GM04504 (cell line): ENCODE data around the gene LITAFD.
"Not testable (repeated sequence)": the region's sequence is repeated elsewhere in the genome, so short reads cannot be mapped to it uniquely, and the experiment has no call there.

Source experiments
- DNase-seq: peaks from one replicate; pipeline ENCODE4 v3.0.0-alpha.2; 2012; ENCODE audit warnings: low read depth

LITAFD gene

GRCh38 chr16:8894736-8895334 is 12.7 kb downstream of the LITAFD start:
- DNase-seq: no peak

- DNase-seq: no peak
These were observed 16.6 kb downstream of the LITAFD start for GRCh38 chr16:8898660-8899318.

DNA sequence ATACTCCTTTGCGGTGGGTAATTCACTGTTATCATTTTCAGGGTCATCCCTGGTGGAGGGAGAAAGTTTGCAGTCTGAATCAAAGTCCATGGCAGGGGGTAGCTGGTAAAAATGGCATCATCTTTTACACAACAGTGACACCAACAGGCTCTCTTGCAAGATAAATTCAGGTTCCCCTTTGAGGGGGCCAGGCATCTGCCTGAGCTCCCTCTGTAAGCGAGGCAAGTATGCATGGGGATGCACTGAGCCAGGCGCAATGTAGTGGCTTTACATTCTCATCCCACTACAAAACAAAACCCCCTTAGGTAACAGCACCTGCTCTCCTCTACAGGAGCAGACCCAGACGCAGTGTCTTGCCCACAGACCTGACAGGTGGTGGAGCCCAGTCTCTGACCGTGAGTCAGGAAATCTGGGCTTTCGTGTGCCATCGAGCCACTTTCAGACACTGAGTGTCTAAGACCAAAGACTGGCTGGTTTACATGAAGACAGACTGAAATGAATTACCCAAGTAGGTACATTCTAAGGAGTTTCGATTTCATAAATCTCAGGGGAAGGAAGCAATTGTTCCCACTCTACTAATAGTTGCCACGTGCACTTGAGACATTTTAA is 17.7 kb downstream of the LITAFD start:
- DNase-seq: no peak

DNA sequence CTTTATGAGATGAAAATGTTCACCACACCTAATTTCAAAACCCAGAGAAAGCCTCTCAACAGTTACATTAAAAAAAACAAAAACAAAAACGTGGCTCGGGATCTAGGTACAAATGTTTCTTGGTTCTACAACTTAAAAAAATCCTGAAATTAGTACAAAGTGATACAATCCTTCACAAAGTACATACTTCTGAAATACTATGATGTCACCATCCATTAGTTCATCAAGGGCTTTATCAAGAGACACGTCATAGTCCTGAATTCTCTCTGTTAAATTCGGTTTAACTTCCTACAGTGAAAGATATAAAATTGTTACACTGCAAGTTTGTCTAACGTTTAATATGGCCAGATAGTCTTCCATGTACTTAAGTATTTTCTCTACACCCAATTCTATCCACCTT is 18.2 kb downstream of the LITAFD start:
- no peak for DNase-seq

DNA sequence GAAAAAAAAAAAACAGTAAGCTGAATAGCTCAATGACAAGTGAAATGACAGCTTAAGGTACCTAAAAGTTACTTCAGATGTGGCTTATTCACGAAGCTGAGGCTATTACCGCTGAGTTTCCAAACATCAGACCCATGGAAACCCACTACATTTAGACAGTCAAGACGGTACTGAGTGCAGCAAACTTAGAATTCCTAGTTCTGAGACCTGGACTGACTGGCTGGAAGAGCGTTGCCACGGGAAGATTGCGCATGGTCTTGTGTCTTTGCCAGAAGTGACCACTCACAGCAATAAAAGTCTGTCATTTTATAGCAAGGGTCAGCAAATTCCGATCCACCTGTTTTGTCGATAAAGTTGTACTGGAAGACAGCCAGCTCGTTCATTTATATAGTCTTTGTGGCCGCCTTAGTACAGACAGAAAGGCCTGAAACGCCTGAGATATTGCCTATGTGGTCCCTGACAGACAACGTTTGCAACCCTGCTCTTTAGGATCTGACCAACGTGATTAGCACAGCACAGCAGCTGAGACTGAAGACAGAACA is 19.2 kb downstream of the LITAFD start:
- DNase-seq: no peak

DNA sequence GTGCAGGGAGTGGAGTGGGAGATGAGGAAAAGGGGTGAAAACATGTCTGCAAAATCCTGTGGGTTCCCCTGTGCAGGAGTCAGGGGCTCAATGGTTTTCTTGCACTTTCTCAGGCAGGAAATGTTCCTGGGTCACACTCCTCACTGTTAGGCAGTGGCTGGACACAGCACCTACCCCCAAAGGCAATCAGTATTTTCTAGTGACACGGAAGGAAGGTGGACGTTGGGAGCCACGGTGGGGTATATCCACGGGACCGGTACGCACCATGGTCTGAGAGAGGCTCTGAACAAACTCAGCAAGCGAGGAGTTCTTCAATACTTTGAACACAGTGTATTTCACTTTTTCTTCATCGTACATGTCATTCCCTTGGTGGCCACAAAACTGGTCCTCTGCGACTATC is 20.9 kb downstream of the LITAFD start:
- no peak for DNase-seq

GRCh38 chr16:8904018-8904430 is 21.9 kb downstream of the LITAFD start:
- DNase-seq: no peak

DNA sequence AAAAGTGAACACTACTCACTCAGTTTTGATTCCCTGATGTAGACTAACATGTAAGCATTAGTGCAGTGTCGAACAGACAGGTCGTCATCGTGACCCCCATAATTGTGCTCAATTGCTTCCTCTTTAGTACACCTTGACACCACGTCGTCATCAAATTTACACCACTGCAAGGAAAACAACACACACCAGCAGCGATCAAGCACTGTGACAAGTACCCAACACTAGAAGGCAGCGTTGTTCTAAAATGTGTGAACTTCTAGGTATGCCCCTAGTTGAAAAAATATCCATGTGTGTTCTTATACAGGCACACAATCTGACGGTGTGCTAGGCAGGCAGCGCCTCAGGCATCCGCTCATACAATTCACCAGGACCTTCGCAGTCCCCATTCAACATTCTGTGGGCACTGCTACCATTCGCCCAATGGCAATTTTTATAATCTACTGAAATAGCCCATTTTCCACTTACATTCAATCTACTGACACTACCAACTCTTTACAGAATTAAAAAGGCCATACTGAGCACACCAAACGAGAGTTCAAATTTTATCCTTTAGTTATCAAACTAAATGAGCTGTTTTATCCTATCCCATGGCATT is 23.1 kb downstream of the LITAFD start:
- DNase-seq: no peak

DNA sequence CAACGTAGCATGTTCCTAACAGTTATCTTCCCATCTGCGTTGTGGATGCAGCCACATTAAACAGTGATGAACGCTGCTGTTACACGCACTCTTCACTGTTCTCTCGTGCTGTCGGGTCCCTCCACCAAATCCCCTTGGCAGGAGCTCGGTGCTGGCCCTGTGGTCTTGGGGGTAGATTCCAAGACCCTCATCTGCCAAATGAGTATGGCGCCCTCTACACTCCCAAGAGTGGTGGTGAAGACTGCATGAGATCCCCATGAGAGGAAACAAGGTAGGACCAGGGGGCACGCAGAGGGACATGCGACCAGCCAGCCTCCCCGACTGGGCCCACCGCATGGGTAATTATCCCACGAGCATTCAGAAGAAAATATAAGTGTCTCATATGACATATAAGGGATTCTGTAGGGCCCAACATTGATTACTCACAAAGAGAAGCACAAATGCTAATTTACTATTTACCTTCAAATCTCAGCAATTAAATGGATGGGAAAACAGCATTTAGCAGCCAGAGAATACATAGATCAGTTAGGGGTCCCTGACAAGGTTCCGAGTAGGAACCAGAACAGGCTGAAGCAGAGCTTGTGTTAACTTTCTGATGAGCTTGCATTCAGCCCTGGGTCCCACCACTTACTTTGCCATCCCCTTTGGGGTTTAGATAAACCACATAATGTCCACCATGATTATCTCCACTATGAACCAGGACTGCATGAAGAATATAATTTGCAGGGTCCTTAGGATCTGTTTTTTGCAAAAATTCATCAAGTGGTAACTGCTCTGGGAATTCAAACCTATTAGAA is 23.8 kb downstream of the LITAFD start:
- DNase-seq: no peak

GRCh38 chr16:8907096-8907495 is 24.9 kb downstream of the LITAFD start:
- DNase-seq: no peak

GRCh38 chr16:8908810-8909468 is 26.8 kb downstream of the LITAFD start:
- DNase-seq: no peak

GRCh38 chr16:8910811-8911210 is 28.7 kb downstream of the LITAFD start:
- DNase-seq: no peak

GRCh38 chr16:8912793-8913192 is 30.6 kb downstream of the LITAFD start:
- no peak for DNase-seq

- no peak for DNase-seq
These were observed 31.9 kb downstream of the LITAFD start for GRCh38 chr16:8914098-8914497.

DNA sequence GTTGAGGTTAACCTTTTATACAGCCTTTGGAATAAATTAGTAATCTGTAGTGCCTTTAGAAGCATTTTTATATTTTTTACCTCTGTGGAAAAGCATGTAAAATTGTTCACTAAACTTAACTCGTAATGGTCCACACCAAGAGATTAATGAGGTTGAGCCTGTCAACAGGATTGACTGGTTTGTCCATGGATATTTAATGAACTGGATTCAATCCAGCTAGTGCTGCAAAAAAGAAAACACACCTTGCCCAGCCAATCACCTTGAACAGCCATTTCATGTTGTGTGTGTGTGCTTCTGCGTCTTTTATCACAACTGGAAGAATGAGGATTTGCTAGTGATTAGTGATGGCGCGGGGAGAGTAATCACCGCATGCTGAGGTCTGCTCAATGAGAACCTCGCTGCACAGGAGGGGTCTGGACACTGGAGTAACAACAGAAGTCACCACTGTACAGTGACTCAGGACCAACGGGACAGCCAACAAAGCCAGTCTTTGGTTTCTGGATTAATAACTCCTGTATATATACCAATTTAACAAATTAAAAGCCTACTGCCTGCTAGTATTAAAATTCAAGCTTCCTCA is 33.7 kb downstream of the LITAFD start:
- no peak for DNase-seq

- DNase-seq: no peak
These were observed 34.5 kb downstream of the LITAFD start for GRCh38 chr16:8916541-8917225.

DNA sequence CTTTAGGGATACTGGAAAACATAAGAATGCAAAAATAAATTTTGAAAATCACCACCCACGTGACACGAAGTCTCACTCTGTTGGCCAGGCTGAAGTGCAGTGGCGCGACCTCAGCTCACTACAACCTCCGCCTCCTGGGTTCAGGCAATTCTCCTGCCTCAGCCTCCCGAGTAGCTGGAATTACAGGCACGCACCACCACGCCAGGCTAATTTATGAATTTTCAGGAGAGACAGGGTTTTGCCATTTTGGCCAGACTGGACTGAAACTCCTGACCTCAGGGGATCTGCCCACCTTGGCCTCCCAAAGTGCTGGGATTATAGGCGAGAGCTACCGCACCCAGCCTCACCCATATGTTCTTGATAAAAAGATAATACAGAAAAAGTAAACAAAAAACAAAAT is 35.2 kb downstream of the LITAFD start:
- not testable (repeated sequence) for DNase-seq

- DNase-seq: no peak
These were observed 37.2 kb downstream of the LITAFD start for GRCh38 chr16:8919089-8919933.

DNA sequence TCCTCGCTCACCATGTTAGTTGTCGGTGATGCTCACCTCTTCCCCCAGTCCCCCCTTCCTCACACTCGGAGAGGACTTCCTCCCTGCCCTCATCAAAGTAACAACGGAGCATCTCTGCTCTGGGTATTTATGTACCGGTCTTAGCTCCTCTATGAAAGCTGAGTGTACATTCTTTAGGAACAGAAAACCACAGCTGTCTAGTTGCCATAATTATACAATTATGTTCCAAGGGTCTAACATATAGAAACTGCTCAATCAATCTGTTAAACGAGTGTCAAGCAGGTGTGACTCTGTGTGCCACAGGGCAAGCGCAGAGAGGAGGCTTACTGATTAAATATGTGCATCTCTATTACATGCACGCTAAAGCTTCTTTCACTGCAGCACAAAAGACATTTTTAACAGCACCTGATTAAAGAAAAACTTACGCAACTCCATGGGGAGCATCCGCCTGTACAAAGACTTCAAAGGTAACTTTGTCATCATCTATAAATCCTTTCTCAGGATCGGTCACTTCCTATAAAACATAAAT is 37.8 kb downstream of the LITAFD start:
- no peak for DNase-seq
